Measurements from ENCODE around the gene TMEM87B.
"Not testable (repeated sequence)": the region's sequence is repeated elsewhere in the genome, so short reads cannot be mapped to it uniquely, and the experiment has no call there.

TMEM87B gene

GRCh38 chr2:112024231-112024630 lies 30.8 kb upstream of the TMEM87B start:
- no peak for DNase-seq (ENCODE audit: low spot score in 2 of 2)
- no peaks in the 10 kb centered on the region for H3K27me3 ChIP-seq (ENCODE audit: low read depth)
- H3K4me1 ChIP-seq = peaks cover 12% of the 10 kb centered on the region
- H3K4me3 ChIP-seq = no peak overlapping the region
- no peaks in the 10 kb centered on the region for H3K9me3 ChIP-seq
- no peaks in the 10 kb centered on the region; the same call in 1 of the 2 replicates for H3K36me3 ChIP-seq (replicated peaks)
- in situ Hi-C loops (cut with MboI; ENCODE audit: low sequenced_read_pairs) = no loop called here

- DNase-seq (ENCODE audit: low spot score in 2 of 2) = no peak
- Histone ChIP-seq H3K9me3 (no peaks in the 10 kb centered on the region), H3K36me3 (replicated peaks) (no peaks in the 10 kb centered on the region; the same call in 1 of the 2 replicates), H3K4me3 (no peak overlapping the region), H3K27me3 (ENCODE audit: low read depth) (no peaks in the 10 kb centered on the region), H3K4me1 (peaks cover 8% of the 10 kb centered on the region)
- in situ Hi-C loops (cut with MboI; ENCODE audit: low sequenced_read_pairs) = no loop called here
Observed at GRCh38 chr2:112024896-112025491, 30.1 kb upstream of the TMEM87B start.

GRCh38 chr2:112026509-112026908 lies 28.6 kb upstream of the TMEM87B start:
- Histone ChIP-seq H3K4me3 (no peak overlapping the region), H3K27me3 (ENCODE audit: low read depth) (no peaks in the 10 kb centered on the region), H3K4me1 (peaks cover 8% of the 10 kb centered on the region), H3K36me3 (replicated peaks) (no peaks in the 10 kb centered on the region; the same call in 1 of the 2 replicates), H3K9me3 (no peaks in the 10 kb centered on the region)
- DNase-seq (ENCODE audit: low spot score in 2 of 2) = peak; percentile 16 to 56
- in situ Hi-C loops (cut with MboI; ENCODE audit: low sequenced_read_pairs) = no loop called here

- Histone ChIP-seq H3K4me1 (peaks cover 13% of the 10 kb centered on the region), H3K9me3 (no peaks in the 10 kb centered on the region), H3K4me3 (no peak overlapping the region), H3K36me3 (replicated peaks) (no peaks in the 10 kb centered on the region), H3K27me3 (ENCODE audit: low read depth) (no peaks in the 10 kb centered on the region)
- in situ Hi-C loops (cut with MboI; ENCODE audit: low sequenced_read_pairs) = no loop called here
- no peak for DNase-seq (ENCODE audit: low spot score in 2 of 2)
Observed at GRCh38 chr2:112027767-112028166, 27.3 kb upstream of the TMEM87B start.

GRCh38 chr2:112029164-112029563 lies 25.9 kb upstream of the TMEM87B start:
- in situ Hi-C loops (cut with MboI; ENCODE audit: low sequenced_read_pairs) = no loop called here
- peaks cover 13% of the 10 kb centered on the region for H3K4me1 ChIP-seq
- DNase-seq (ENCODE audit: low spot score in 2 of 2) = no peak
- no peaks in the 10 kb centered on the region for H3K27me3 ChIP-seq (ENCODE audit: low read depth)
- H3K36me3 ChIP-seq (replicated peaks) = no peaks in the 10 kb centered on the region
- H3K9me3 ChIP-seq = no peaks in the 10 kb centered on the region
- H3K4me3 ChIP-seq = no peak overlapping the region

GRCh38 chr2:112031473-112032223 lies 23.4 kb upstream of the TMEM87B start:
- in situ Hi-C loops (cut with MboI; ENCODE audit: low sequenced_read_pairs) = no loop called here
- DNase-seq (ENCODE audit: low spot score in 2 of 2) = peak; percentile 35 to 47
- Histone ChIP-seq H3K4me1 (peaks cover 6% of the 10 kb centered on the region), H3K9me3 (no peaks in the 10 kb centered on the region), H3K36me3 (replicated peaks) (no peaks in the 10 kb centered on the region), H3K27me3 (ENCODE audit: low read depth) (no peaks in the 10 kb centered on the region), H3K4me3 (no peak overlapping the region)

- H3K4me3 ChIP-seq = no peak overlapping the region
- H3K36me3 ChIP-seq (replicated peaks) = no peaks in the 10 kb centered on the region
- H3K9me3 ChIP-seq = no peaks in the 10 kb centered on the region
- no peaks in the 10 kb centered on the region for H3K27me3 ChIP-seq (ENCODE audit: low read depth)
- in situ Hi-C loops (cut with MboI; ENCODE audit: low sequenced_read_pairs) = no loop called here
- peaks cover 6% of the 10 kb centered on the region for H3K4me1 ChIP-seq
- DNase-seq (ENCODE audit: low spot score in 2 of 2) = no peak
Observed at GRCh38 chr2:112032224-112032586, 22.9 kb upstream of the TMEM87B start.

GRCh38 chr2:112032689-112033465 lies 22.2 kb upstream of the TMEM87B start:
- in situ Hi-C loops (cut with MboI; ENCODE audit: low sequenced_read_pairs) = no loop called here
- Histone ChIP-seq H3K4me1 (peaks cover 6% of the 10 kb centered on the region), H3K9me3 (no peaks in the 10 kb centered on the region), H3K36me3 (replicated peaks) (no peaks in the 10 kb centered on the region), H3K27me3 (ENCODE audit: low read depth) (no peaks in the 10 kb centered on the region), H3K4me3 (no peak overlapping the region)
- no peak for DNase-seq (ENCODE audit: low spot score in 2 of 2)

GRCh38 chr2:112033600-112033999 lies 21.5 kb upstream of the TMEM87B start:
- no peaks in the 10 kb centered on the region for H3K9me3 ChIP-seq
- H3K27me3 ChIP-seq (ENCODE audit: low read depth) = no peaks in the 10 kb centered on the region
- DNase-seq (ENCODE audit: low spot score in 2 of 2) = no peak
- no peaks in the 10 kb centered on the region for H3K36me3 ChIP-seq (replicated peaks)
- no peak overlapping the region for H3K4me3 ChIP-seq
- in situ Hi-C loops (cut with MboI; ENCODE audit: low sequenced_read_pairs) = no loop called here
- peaks cover 6% of the 10 kb centered on the region for H3K4me1 ChIP-seq

- in situ Hi-C loops (cut with MboI; ENCODE audit: low sequenced_read_pairs) = no loop called here
Observed at GRCh38 chr2:112034924-112035323, 20.1 kb upstream of the TMEM87B start.

GRCh38 chr2:112035786-112036185 lies 19.3 kb upstream of the TMEM87B start:
- H3K27me3 ChIP-seq (ENCODE audit: low read depth) = no peaks in the 10 kb centered on the region
- no peaks in the 10 kb centered on the region for H3K36me3 ChIP-seq (replicated peaks)
- in situ Hi-C loops (cut with MboI; ENCODE audit: low sequenced_read_pairs) = no loop called here
- no peak overlapping the region for H3K4me3 ChIP-seq
- H3K4me1 ChIP-seq = peaks cover 6% of the 10 kb centered on the region
- H3K9me3 ChIP-seq = no peaks in the 10 kb centered on the region
- no peak for DNase-seq (ENCODE audit: low spot score in 2 of 2)

More at GRCh38 chr2:112034924-112035323, 20.1 kb upstream of the TMEM87B start:
- Histone ChIP-seq H3K4me1 (peaks cover 6% of the 10 kb centered on the region), H3K27me3 (ENCODE audit: low read depth) (no peaks in the 10 kb centered on the region), H3K36me3 (replicated peaks) (no peaks in the 10 kb centered on the region), H3K9me3 (no peaks in the 10 kb centered on the region), H3K4me3 (no peak overlapping the region)
- DNase-seq (ENCODE audit: low spot score in 2 of 2) = no peak

- in situ Hi-C loops (cut with MboI; ENCODE audit: low sequenced_read_pairs); H3K9me3 ChIP-seq; H3K36me3 ChIP-seq (replicated peaks); H3K4me3 ChIP-seq; DNase-seq (ENCODE audit: low spot score in 2 of 2); H3K27me3 ChIP-seq (ENCODE audit: low read depth); H3K4me1 ChIP-seq: not testable (repeated sequence)
Observed at GRCh38 chr2:112039556-112039955, 15.5 kb upstream of the TMEM87B start.

GRCh38 chr2:112040066-112040465 lies 15.0 kb upstream of the TMEM87B start:
- H3K36me3 ChIP-seq (replicated peaks); H3K4me3 ChIP-seq; DNase-seq (ENCODE audit: low spot score in 2 of 2); H3K27me3 ChIP-seq (ENCODE audit: low read depth); in situ Hi-C loops (cut with MboI; ENCODE audit: low sequenced_read_pairs); H3K9me3 ChIP-seq; H3K4me1 ChIP-seq: not testable (repeated sequence)

GRCh38 chr2:112041460-112041859 lies 13.6 kb upstream of the TMEM87B start:
- in situ Hi-C loops (cut with MboI; ENCODE audit: low sequenced_read_pairs); DNase-seq (ENCODE audit: low spot score in 2 of 2); H3K27me3 ChIP-seq (ENCODE audit: low read depth); H3K4me3 ChIP-seq; H3K36me3 ChIP-seq (replicated peaks); H3K9me3 ChIP-seq; H3K4me1 ChIP-seq: not testable (repeated sequence)

Measured in HAP-1 (cell line).